IMR-90 (cell line): ENCODE measurements around the gene CFHR3.
"Not testable (repeated sequence)": the region's sequence is repeated elsewhere in the genome, so short reads cannot be mapped to it uniquely, and the experiment has no call there.

Experiments
- BHLHE40 ChIP-seq: fragments of 150-350 bp; IDR thresholded peaks from 2 replicates; pipeline ENCODE4 v1.6.1; 2016; ENCODE audit warnings: mild to moderate bottlenecking, low read depth, low read length
- CHD1 ChIP-seq: IDR thresholded peaks from 2 replicates; pipeline ENCODE4 v1.6.1; 2012; ENCODE audit warnings: low read depth, low read length, improper control_type of control experiment
- MAFK ChIP-seq: IDR thresholded peaks from 2 replicates; pipeline ENCODE4 v1.6.1; 2012; ENCODE audit warnings: low read depth, low read length, improper control_type of control experiment
- MAZ ChIP-seq: IDR thresholded peaks from 2 replicates; pipeline ENCODE4 v1.6.1; 2012; ENCODE audit warnings: low read depth, mild to moderate bottlenecking, low read length, improper control_type of control experiment, moderate library complexity, borderline replicate concordance
- POLR2A ChIP-seq: IDR thresholded peaks from 2 replicates; pipeline ENCODE4 v1.6.1; 2012; ENCODE audit warnings: mild to moderate bottlenecking, low read depth, low read length
- RFX5 ChIP-seq: IDR thresholded peaks from 2 replicates; pipeline ENCODE4 v1.8.0; 2012; ENCODE audit warnings: low read depth, mild to moderate bottlenecking, low read length, moderate library complexity
- TF ChIP-seq, protein P1 (sequence below): conservative IDR thresholded peaks from 2 replicates; pipeline ENCODE4 v1.5.1; 2012; ENCODE audit warnings: mild to moderate bottlenecking, low read depth, low read length, improper control_type of control experiment

DNA sequence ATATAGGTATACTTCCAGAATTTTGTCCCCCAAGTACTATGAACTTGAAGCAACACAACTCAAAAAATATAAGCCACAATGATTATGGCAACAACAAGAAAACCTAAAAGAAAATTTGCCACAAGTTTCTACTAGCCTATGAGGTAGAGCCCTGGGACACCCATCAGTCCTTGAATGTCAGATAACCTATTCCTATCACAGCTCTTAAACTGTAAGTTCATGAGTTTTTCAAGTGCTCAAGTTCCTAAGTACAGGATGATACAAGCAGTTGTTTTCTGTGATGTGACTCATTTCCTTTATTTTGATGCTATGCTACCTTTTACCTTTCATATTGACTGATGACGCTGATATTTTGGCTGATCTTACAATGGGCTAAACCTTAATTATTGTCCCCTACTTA, 16.6 kb downstream of the CFHR3 start:
- TF ChIP-seq, protein P1, sequence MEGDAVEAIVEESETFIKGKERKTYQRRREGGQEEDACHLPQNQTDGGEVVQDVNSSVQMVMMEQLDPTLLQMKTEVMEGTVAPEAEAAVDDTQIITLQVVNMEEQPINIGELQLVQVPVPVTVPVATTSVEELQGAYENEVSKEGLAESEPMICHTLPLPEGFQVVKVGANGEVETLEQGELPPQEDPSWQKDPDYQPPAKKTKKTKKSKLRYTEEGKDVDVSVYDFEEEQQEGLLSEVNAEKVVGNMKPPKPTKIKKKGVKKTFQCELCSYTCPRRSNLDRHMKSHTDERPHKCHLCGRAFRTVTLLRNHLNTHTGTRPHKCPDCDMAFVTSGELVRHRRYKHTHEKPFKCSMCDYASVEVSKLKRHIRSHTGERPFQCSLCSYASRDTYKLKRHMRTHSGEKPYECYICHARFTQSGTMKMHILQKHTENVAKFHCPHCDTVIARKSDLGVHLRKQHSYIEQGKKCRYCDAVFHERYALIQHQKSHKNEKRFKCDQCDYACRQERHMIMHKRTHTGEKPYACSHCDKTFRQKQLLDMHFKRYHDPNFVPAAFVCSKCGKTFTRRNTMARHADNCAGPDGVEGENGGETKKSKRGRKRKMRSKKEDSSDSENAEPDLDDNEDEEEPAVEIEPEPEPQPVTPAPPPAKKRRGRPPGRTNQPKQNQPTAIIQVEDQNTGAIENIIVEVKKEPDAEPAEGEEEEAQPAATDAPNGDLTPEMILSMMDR: not testable (repeated sequence)
- TF ChIP-seq POLR2A, CHD1, BHLHE40, MAZ, RFX5, MAFK: not testable (repeated sequence)
